Breast epithelium (tissue), 4 donors: Measurements from ENCODE around the gene NFIC. TPM values are rescaled to one million over a fixed set of nuclear protein-coding genes. Genes with fewer than 3 reads are reported as not detected.

ENCODE experiments used
- DNase-seq, 2 donors: peaks; one replicate each; pipeline ENCODE4 v3.0.0-alpha.2; 2019; ENCODE audit warnings: low spot score in 2 of 2
- H3K27ac ChIP-seq, 2 donors: fragments of 200-600 bp; sonication (generic) in 1 of 2; one replicate each; pipeline ENCODE4 v1.5.1; 2016 to 2019; ENCODE audit warnings: mild to moderate bottlenecking in 1 of 2
- H3K27me3 ChIP-seq, 2 donors: fragments of 200-600 bp; sonication (generic) in 1 of 2; one replicate each; pipeline versions ENCODE4 v1.5.1 to v1.6.0; 2017 to 2019; ENCODE audit warnings: control low read depth in 1 of 2, mild to moderate bottlenecking in 1 of 2
- H3K36me3 ChIP-seq: fragments of 200-600 bp; one replicate; pipeline ENCODE4 v1.5.1; 2019
- H3K4me1 ChIP-seq, 2 donors: fragments of 200-600 bp; sonication (generic); one replicate each; pipeline ENCODE4 v1.5.1; 2016 to 2019; ENCODE audit warnings: control low read depth in 1 of 2
- H3K4me3 ChIP-seq, 3 donors: fragments of 200-600 bp; sonication (generic); 1 replicate in 2 of 3; 2 replicates in 1 of 3; pipeline ENCODE4 v1.5.1; 2016 to 2019; ENCODE audit warnings: mild to moderate bottlenecking in 3 of 3, moderate library complexity in 2 of 3
- H3K9me3 ChIP-seq, 2 donors: fragments of 200-600 bp; sonication (generic) in 1 of 2; one replicate each; pipeline ENCODE4 v1.5.1; 2016 to 2019; ENCODE audit warnings: control low read depth in 1 of 2
- CTCF ChIP-seq, 3 donors: fragments of 450-650 bp; IDR thresholded peaks; one replicate each; pipeline ENCODE4 v1.5.1; 2016 to 2017; ENCODE audit warnings: antibody characterized with exemption in 3 of 3, mild to moderate bottlenecking in 3 of 3, moderate library complexity in 3 of 3
- POLR2A ChIP-seq: fragments of 450-650 bp; IDR thresholded peaks from one replicate; pipeline ENCODE4 v1.6.1; 2016; ENCODE audit warnings: antibody characterized with exemption, mild to moderate bottlenecking, moderate library complexity
- POLR2AphosphoS5 ChIP-seq, 3 donors: sonication (generic); formaldehyde crosslinking; IDR thresholded peaks; one replicate each; pipeline ENCODE4 v1.6.1; 2017; ENCODE audit warnings: antibody characterized with exemption in 3 of 3
- intact Hi-C: fragments of 100-400 bp; cut with DNase I; formaldehyde crosslinking; loops from one replicate; pipeline ENCODE4 v1.15.1; 2023; ENCODE audit warnings: low total_unique reads
- total RNA-seq, 3 donors: library from RNA; depleted of rRNA; stranded (reverse); fragments of >200 nt; gene quantifications; one replicate each; pipeline ENCODE4 v1.1.0, GENCODE V29; 2016

The NFIC gene
- total RNA-seq, 3 donors from 2014 or later, result 48.9 to 97.8 (median 73.1) TPM

DNA sequence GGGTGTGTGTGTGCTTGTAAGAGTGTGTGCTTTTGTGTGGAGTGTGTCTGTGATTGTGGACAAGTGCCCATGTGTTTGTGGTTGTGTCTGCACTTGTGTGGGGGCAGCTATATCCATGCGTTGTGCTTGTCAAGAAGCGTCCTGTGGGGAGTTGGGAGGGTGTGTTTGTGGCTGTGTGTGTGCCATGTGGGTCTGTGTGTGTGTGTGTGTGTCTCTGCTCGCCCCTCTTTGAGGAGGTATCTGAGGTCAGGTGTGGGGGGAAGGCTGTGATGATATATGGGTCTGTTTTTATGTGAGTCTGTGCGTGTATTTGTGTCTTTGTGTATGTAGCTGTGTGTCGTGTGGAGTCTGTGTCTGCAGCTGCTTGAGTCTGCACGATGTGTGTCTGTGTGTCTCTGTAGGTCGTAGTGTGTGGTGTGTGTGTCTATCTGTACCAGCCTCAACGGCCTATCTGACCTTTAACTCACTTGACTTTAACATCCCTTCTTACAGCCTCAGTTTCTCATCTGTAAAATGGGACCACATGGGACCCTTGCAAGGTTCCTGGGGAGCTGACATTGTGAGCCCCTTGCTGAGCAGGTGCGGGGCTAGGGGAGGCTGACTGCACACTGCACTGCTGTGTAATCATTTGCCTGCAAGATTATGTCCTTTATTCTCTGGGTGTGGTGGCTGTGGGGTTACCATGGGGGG, 4.0 kb upstream of the NFIC start:
- H3K36me3 ChIP-seq, result no peaks in the 10 kb centered on the region
- peaks cover 8 to 9% of the 10 kb centered on the region in 2 donors for H3K4me1 ChIP-seq
- DNase-seq, result no peak
- intact Hi-C loops, result loop anchor here (5.0 kb wide), 1 partner anchor 1505 kb away; no protein-coding TSS in a partner anchor
- H3K27ac ChIP-seq, result peak overlapping the region; percentile 87 to 99
- TF ChIP-seq POLR2A (no peak), CTCF (IDR thresholded peaks at IDR 0.05) (no peak), POLR2AphosphoS5 (IDR thresholded peaks at IDR 0.05) (no peak)
- no peaks in the 10 kb centered on the region for H3K9me3 ChIP-seq
- peak overlapping the region in 1 of 3 donors; percentile 94 for H3K4me3 ChIP-seq
- H3K27me3 ChIP-seq, result no peaks in the 10 kb centered on the region

DNA sequence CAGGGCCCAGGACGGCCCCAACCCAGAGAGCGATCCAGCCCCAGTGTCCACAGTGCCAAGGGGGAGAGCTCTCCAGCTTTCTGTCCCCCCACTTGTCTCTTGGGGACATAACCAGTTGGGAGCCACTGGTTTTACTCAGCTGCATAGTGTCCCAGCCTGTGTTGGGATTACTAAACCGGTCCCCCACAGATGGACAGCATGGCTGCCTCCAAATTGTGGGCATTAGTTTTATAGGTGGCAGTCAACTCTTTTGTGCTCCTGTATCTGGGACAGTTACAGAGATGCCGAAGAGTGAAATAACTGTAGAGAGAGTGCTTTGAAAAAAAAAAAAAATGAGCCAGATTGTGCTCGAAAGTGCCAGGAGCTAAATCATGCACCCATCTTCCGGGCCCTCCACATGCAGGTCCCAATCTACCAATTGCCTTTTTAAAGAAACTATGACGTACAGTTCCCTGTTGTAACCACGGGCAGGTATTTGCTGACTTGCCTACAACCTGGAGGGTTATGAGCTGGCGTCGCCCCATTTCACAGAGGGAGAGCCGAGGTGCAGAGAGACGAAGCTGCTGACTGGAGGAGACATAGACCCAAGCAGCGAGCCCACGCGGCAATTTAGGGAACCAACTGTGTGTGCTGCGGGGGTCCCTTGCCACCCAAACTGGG, 2.4 kb upstream of the NFIC start:
- no peak overlapping the region for H3K4me3 ChIP-seq
- TF ChIP-seq POLR2A (no peak), CTCF (IDR thresholded peaks at IDR 0.05) (no peak), POLR2AphosphoS5 (IDR thresholded peaks at IDR 0.05) (no peak)
- peak overlapping the region; percentile 56 to 99 for H3K27ac ChIP-seq
- peaks cover 4 to 8% of the 10 kb centered on the region in 2 donors for H3K4me1 ChIP-seq
- intact Hi-C loops, result loop anchor here (5.0 kb wide), 1 partner anchor 1507 kb away; no protein-coding TSS in a partner anchor
- H3K9me3 ChIP-seq, result no peaks in the 10 kb centered on the region
- no peaks in the 10 kb centered on the region for H3K36me3 ChIP-seq
- DNase-seq, result no peak
- H3K27me3 ChIP-seq, result no peaks in the 10 kb centered on the region

GRCh38 chr19:3364501-3364858, 1.9 kb upstream of the NFIC start:
- no peak for TF ChIP-seq POLR2AphosphoS5 (IDR thresholded peaks at IDR 0.05)
- TF ChIP-seq POLR2A, result no peak
- no peak for TF ChIP-seq CTCF (IDR thresholded peaks at IDR 0.05)
- Histone ChIP-seq H3K4me3 (no peak overlapping the region), H3K27ac (peak overlapping the region in 1 of 2 donors; percentile 99), H3K27me3 (no peaks in the 10 kb centered on the region), H3K36me3 (no peaks in the 10 kb centered on the region), H3K4me1 (peaks cover 4 to 8% of the 10 kb centered on the region in 2 donors), H3K9me3 (no peaks in the 10 kb centered on the region)
- intact Hi-C loops, result loop anchor here (5.0 kb wide), 1 partner anchor 1507 kb away; no protein-coding TSS in a partner anchor
- DNase-seq, result no peak

DNA sequence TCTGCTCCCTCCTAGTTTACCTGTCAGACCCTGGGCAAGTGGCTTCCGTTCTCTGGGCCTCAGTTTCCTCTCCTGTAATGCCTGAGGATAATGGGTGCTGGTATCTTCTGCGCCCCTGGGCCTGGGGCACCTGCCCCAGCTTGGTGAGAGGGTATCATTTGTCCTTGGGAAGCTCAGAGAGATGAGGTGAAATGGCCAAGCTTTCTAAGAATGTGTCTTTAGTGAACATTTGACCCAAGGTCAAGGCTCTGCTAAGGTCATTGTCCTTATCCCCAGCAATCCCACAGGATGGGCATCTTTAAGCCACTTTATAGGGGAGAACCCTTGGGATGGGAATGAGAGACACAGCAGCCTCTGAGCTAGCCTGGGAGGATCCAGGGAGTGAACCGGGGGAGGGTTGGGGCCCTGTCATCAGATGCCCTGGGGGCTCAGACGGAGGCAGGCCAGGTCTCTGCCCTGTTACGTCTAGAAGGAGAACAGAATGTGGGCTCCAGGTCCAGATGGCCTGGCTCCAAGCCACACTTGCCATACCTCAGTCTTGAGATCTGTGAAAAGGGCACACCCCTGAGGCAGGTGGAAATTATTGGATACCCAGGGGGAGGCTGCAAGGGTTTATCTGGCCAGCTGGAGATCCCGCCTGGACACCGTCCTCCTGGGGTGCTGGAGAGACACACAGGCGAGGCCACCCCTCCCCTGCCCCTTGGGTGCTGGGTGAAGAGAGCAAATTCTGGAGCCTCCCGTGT, 1.1 kb upstream of the NFIC start:
- peaks cover 9 to 11% of the 10 kb centered on the region in 2 donors for H3K4me1 ChIP-seq
- intact Hi-C loops, result no loop called here
- DNase-seq, result peak; percentile 67 to 70
- peak overlapping the region; percentile 89 to 95 (median 95) for H3K4me3 ChIP-seq
- H3K27ac ChIP-seq, result peak overlapping the region; percentile 99
- TF ChIP-seq POLR2AphosphoS5 (IDR thresholded peaks at IDR 0.05) (no peak), POLR2A (no peak), CTCF (IDR thresholded peaks at IDR 0.05) (no peak)
- H3K27me3 ChIP-seq, result no peaks in the 10 kb centered on the region
- H3K36me3 ChIP-seq, result no peaks in the 10 kb centered on the region
- no peaks in the 10 kb centered on the region for H3K9me3 ChIP-seq
